DOHH2 (cell line): ENCODE measurements around the gene RBM20.

Experiments used
- EZH2phosphoT487 ChIP-seq: fragments of 200-600 bp; sonication (generic); IDR thresholded peaks from 2 replicates; pipeline ENCODE4 v1.6.1; 2017; ENCODE audit warnings: borderline replicate concordance, mild to moderate bottlenecking, antibody characterized with exemption, low read length, moderate library complexity, mixed read lengths
- TF ChIP-seq, protein P1 (sequence below): fragments of 200-600 bp; sonication (generic); IDR thresholded peaks from one replicate; pipeline ENCODE4 v1.5.1; 2014; ENCODE audit warnings: antibody characterized with exemption, mild to moderate bottlenecking, low read depth, low read length; ENCODE audit not compliant: poor library complexity, severe bottlenecking

DNA sequence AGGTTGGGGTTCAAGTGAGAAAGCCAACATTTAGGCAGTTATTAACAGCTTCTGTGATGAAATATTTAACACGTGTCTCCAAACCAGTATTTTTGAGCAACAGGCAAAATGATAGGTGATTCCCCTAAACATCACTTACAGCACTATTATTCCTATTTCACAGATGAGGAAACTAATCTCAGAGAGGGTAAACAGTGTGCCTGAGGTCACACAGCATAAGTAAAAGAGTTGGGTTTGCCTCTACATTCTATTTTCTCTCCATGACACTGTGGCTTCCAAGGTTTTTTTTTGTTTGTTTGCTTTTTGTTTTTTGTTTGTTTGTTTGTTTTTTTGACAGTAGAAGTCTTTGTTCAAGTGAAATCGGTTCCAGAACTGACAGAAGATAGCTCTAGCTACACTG lies 184.4 kb downstream of the RBM20 start:
- no peak for TF ChIP-seq EZH2phosphoT487
- TF ChIP-seq, protein P1, sequence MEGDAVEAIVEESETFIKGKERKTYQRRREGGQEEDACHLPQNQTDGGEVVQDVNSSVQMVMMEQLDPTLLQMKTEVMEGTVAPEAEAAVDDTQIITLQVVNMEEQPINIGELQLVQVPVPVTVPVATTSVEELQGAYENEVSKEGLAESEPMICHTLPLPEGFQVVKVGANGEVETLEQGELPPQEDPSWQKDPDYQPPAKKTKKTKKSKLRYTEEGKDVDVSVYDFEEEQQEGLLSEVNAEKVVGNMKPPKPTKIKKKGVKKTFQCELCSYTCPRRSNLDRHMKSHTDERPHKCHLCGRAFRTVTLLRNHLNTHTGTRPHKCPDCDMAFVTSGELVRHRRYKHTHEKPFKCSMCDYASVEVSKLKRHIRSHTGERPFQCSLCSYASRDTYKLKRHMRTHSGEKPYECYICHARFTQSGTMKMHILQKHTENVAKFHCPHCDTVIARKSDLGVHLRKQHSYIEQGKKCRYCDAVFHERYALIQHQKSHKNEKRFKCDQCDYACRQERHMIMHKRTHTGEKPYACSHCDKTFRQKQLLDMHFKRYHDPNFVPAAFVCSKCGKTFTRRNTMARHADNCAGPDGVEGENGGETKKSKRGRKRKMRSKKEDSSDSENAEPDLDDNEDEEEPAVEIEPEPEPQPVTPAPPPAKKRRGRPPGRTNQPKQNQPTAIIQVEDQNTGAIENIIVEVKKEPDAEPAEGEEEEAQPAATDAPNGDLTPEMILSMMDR = no peak
